AG04450 (cell line): ENCODE measurements around the gene CLDN9. TPM values are rescaled to one million over a fixed set of nuclear protein-coding genes. Genes with fewer than 3 reads are reported as not detected.

Experiments used
- CTCF ChIA-PET: fragments of 300-600, 350-600 bp; formaldehyde crosslinking; extraction: SDS; loops from one replicate; lab custom pipeline; 2022; ENCODE audit warnings: antibody characterized with exemption, inconsistent platforms; lab: Charles Lee
- POLR2A ChIA-PET: fragments of 350-600 bp; formaldehyde crosslinking; extraction: SDS; loops from one replicate; lab custom pipeline; 2021; ENCODE audit warnings: antibody characterized with exemption, inconsistent platforms; lab: Yijun Ruan, JAX
- DNase-seq: peaks from one replicate; pipeline ENCODE4 v3.0.0-alpha.2; 2011; ENCODE audit warnings: low read depth, low spot score
- H3K27ac ChIP-seq: one replicate; pipeline ENCODE4 v1.5.1; 2012; ENCODE audit warnings: low read depth, low read length, control low read depth
- H3K27me3 ChIP-seq: one replicate; pipeline ENCODE4 v1.6.0; 2012; ENCODE audit warnings: low read length; ENCODE audit not compliant: control insufficient read depth, insufficient read depth
- H3K4me3 ChIP-seq: 2 replicates; pipeline ENCODE4 v1.5.1; 2011; ENCODE audit warnings: mild to moderate bottlenecking, low read depth, low read length, control low read depth
- H3K9me3 ChIP-seq: 2 replicates; pipeline ENCODE4 v1.5.1; 2012; ENCODE audit warnings: low read length; ENCODE audit not compliant: control insufficient read depth, insufficient read depth
- CTCF ChIP-seq: IDR thresholded peaks from 2 replicates; pipeline ENCODE4 v1.5.1; 2011; ENCODE audit warnings: low read depth, low read length, control low read depth, inconsistent platforms
- polyA plus RNA-seq: library from polyadenylated mRNA; depleted of rRNA; stranded (reverse); fragments of >200 nt; gene quantifications from 2 replicates; pipeline ENCODE4 v1.2.3, GENCODE V29; 2011

Gene CLDN9
- polyA plus RNA-seq, 1 experiment: not detected

- Histone ChIP-seq H3K27ac (no peak overlapping the region), H3K4me3 (peak overlapping the region; percentile 39), H3K9me3 (peaks cover 5% of the 10 kb centered on the region; the same call in 1 of the 2 replicates), H3K27me3 (peaks cover 10% of the 10 kb centered on the region)
- POLR2A ChIA-PET: no interaction called here
- CTCF ChIA-PET: no interaction called here
- TF ChIP-seq CTCF: peak; percentile 67
- peak; percentile 7 for DNase-seq
Measured at GRCh38 chr16:2983706-2984136, 29.0 kb upstream of the CLDN9 start.

- Histone ChIP-seq H3K27me3 (peaks cover 18% of the 10 kb centered on the region), H3K27ac (no peak overlapping the region), H3K9me3 (peaks cover 5% of the 10 kb centered on the region; the same call in 1 of the 2 replicates), H3K4me3 (no peak overlapping the region)
- POLR2A ChIA-PET: no interaction called here
- DNase-seq: no peak
- TF ChIP-seq CTCF: no peak
- CTCF ChIA-PET: no interaction called here
Measured at GRCh38 chr16:2985462-2985861, 27.3 kb upstream of the CLDN9 start.

GRCh38 chr16:2985893-2986355 is 26.8 kb upstream of the CLDN9 start:
- Histone ChIP-seq H3K27ac (no peak overlapping the region), H3K4me3 (no peak overlapping the region), H3K27me3 (peaks cover 20% of the 10 kb centered on the region), H3K9me3 (peaks cover 1% of the 10 kb centered on the region; the same call in 1 of the 2 replicates)
- ChIA-PET POLR2A (no interaction called here), CTCF (no interaction called here)
- no peak for DNase-seq
- TF ChIP-seq CTCF: no peak

- CTCF ChIA-PET: no interaction called here
- TF ChIP-seq CTCF: no peak
Measured at GRCh38 chr16:2986623-2987188, 26.0 kb upstream of the CLDN9 start.

GRCh38 chr16:2987286-2987685 is 25.4 kb upstream of the CLDN9 start:
- ChIA-PET CTCF (interaction anchor here (0.5 kb wide), 1 partner anchor 130 kb away, joined by 3 read pairs; no protein-coding TSS in a partner anchor), POLR2A (no interaction called here)
- no peaks in the 10 kb centered on the region for H3K9me3 ChIP-seq
- no peak overlapping the region for H3K4me3 ChIP-seq
- no peak for DNase-seq
- no peak for TF ChIP-seq CTCF
- H3K27ac ChIP-seq: no peak overlapping the region
- peaks cover 20% of the 10 kb centered on the region for H3K27me3 ChIP-seq

More at GRCh38 chr16:2986623-2987188, 26.0 kb upstream of the CLDN9 start:
- Histone ChIP-seq H3K4me3 (no peak overlapping the region), H3K9me3 (no peaks in the 10 kb centered on the region), H3K27me3 (peaks cover 20% of the 10 kb centered on the region), H3K27ac (no peak overlapping the region)
- no peak for DNase-seq
- POLR2A ChIA-PET: no interaction called here
